Panc1 (cell line): ENCODE data around the gene LTB4R2.

Experiments used
- POLR2AphosphoS5 ChIP-seq: IDR thresholded peaks from 2 replicates; pipeline ENCODE4 v1.6.1; 2012; ENCODE audit warnings: mild to moderate bottlenecking, low read depth, low read length, moderate library complexity
- TF ChIP-seq, protein P1 (sequence below): fragments of 450-650 bp; IDR thresholded peaks from 2 replicates; pipeline ENCODE4 v1.5.1; 2017; ENCODE audit warnings: mild to moderate bottlenecking

DNA sequence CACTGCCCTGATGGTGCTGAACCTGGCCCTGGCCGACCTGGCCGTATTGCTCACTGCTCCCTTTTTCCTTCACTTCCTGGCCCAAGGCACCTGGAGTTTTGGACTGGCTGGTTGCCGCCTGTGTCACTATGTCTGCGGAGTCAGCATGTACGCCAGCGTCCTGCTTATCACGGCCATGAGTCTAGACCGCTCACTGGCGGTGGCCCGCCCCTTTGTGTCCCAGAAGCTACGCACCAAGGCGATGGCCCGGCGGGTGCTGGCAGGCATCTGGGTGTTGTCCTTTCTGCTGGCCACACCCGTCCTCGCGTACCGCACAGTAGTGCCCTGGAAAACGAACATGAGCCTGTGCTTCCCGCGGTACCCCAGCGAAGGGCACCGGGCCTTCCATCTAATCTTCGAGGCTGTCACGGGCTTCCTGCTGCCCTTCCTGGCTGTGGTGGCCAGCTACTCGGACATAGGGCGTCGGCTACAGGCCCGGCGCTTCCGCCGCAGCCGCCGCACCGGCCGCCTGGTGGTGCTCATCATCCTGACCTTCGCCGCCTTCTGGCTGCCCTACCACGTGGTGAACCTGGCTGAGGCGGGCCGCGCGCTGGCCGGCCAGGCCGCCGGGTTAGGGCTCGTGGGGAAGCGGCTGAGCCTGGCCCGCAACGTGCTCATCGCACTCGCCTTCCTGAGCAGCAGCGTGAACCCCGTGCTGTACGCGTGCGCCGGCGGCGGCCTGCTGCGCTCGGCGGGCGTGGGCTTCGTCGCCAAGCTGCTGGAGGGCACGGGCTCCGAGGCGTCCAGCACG lies 6.1 kb downstream of the LTB4R2 start:
- TF ChIP-seq, protein P1, sequence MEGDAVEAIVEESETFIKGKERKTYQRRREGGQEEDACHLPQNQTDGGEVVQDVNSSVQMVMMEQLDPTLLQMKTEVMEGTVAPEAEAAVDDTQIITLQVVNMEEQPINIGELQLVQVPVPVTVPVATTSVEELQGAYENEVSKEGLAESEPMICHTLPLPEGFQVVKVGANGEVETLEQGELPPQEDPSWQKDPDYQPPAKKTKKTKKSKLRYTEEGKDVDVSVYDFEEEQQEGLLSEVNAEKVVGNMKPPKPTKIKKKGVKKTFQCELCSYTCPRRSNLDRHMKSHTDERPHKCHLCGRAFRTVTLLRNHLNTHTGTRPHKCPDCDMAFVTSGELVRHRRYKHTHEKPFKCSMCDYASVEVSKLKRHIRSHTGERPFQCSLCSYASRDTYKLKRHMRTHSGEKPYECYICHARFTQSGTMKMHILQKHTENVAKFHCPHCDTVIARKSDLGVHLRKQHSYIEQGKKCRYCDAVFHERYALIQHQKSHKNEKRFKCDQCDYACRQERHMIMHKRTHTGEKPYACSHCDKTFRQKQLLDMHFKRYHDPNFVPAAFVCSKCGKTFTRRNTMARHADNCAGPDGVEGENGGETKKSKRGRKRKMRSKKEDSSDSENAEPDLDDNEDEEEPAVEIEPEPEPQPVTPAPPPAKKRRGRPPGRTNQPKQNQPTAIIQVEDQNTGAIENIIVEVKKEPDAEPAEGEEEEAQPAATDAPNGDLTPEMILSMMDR, result no peak
- TF ChIP-seq POLR2AphosphoS5, result no peak
